Medulla oblongata (tissue), 1 donor: Measurements from ENCODE around the gene SORBS1.
"Not testable (repeated sequence)": the region's sequence is repeated elsewhere in the genome, so short reads cannot be mapped to it uniquely, and the experiment has no call there.

Source experiments
- DNase-seq: peaks from one replicate; pipeline ENCODE4 v3.0.0-alpha.2; 2015; ENCODE audit errors: extremely low spot score

SORBS1 gene

GRCh38 chr10:95389176-95389575 lies 172.0 kb downstream of the SORBS1 start:
- DNase-seq, result no peak

GRCh38 chr10:95388539-95388938 lies 172.6 kb downstream of the SORBS1 start:
- DNase-seq, result peak; percentile 85

GRCh38 chr10:95388109-95388471 lies 173.1 kb downstream of the SORBS1 start:
- DNase-seq, result no peak

- DNase-seq, result no peak
Observed at GRCh38 chr10:95384011-95384704, 177.0 kb downstream of the SORBS1 start.

GRCh38 chr10:95382596-95382995 lies 178.6 kb downstream of the SORBS1 start:
- no peak for DNase-seq

GRCh38 chr10:95382174-95382573 lies 179.0 kb downstream of the SORBS1 start:
- DNase-seq, result no peak

GRCh38 chr10:95377950-95378349 lies 183.2 kb downstream of the SORBS1 start:
- no peak for DNase-seq

- peak; percentile 24 for DNase-seq
Observed at GRCh38 chr10:95375418-95375817, 185.8 kb downstream of the SORBS1 start.

- DNase-seq, result peak; percentile 96
Observed at GRCh38 chr10:95374597-95375209, 186.5 kb downstream of the SORBS1 start.

GRCh38 chr10:95373660-95374059 lies 187.5 kb downstream of the SORBS1 start:
- DNase-seq, result no peak

GRCh38 chr10:95364342-95364741 lies 196.8 kb downstream of the SORBS1 start:
- no peak for DNase-seq

GRCh38 chr10:95363303-95363912 lies 197.8 kb downstream of the SORBS1 start:
- peak; percentile 87 for DNase-seq

GRCh38 chr10:95360122-95360714 lies 201.0 kb downstream of the SORBS1 start:
- no peak for DNase-seq

- no peak for DNase-seq
Observed at GRCh38 chr10:95359466-95359865, 201.7 kb downstream of the SORBS1 start.

- no peak for DNase-seq
Observed at GRCh38 chr10:95356190-95356955, 204.8 kb downstream of the SORBS1 start.

- no peak for DNase-seq
Observed at GRCh38 chr10:95355301-95355700, 205.9 kb downstream of the SORBS1 start.

- no peak for DNase-seq
Observed at GRCh38 chr10:95354110-95354509, 207.1 kb downstream of the SORBS1 start.

GRCh38 chr10:95353123-95353522 lies 208.0 kb downstream of the SORBS1 start:
- DNase-seq, result no peak

GRCh38 chr10:95352684-95353083 lies 208.5 kb downstream of the SORBS1 start:
- no peak for DNase-seq

- DNase-seq, result no peak
Observed at GRCh38 chr10:95350830-95351228, 210.3 kb downstream of the SORBS1 start.

- DNase-seq, result no peak
Observed at GRCh38 chr10:95350219-95350829, 210.8 kb downstream of the SORBS1 start.

- not testable (repeated sequence) for DNase-seq
Observed at GRCh38 chr10:95347402-95347766, 213.8 kb downstream of the SORBS1 start.
